Mesenchymal stem cell (in vitro differentiated cells and primary cell): ENCODE data around the gene CAT.

Source experiments
- DNase-seq: peaks from one replicate; pipeline ENCODE4 v3.0.0-alpha.2; 2013
- H2AFZ ChIP-seq: one replicate; pipeline ENCODE4 v1.6.1; 2013; ENCODE audit warnings: low read depth, mild to moderate bottlenecking, control low read depth, inconsistent platforms, low read length, moderate library complexity
- H2AK5ac ChIP-seq: 2 replicates; pipeline ENCODE4 v1.6.1; 2013; ENCODE audit warnings: low read length, moderate library complexity, mild to moderate bottlenecking, inconsistent platforms; ENCODE audit not compliant: severe bottlenecking
- H2BK120ac ChIP-seq: one replicate; pipeline ENCODE4 v1.6.1; 2013; ENCODE audit warnings: low read depth, mild to moderate bottlenecking, inconsistent platforms, low read length, moderate library complexity
- H2BK12ac ChIP-seq, 2 experiments: one replicate each; pipeline ENCODE4 v1.6.1; 2013; ENCODE audit warnings: inconsistent platforms in 2 of 2, low read length in 2 of 2, mild to moderate bottlenecking in 2 of 2, moderate library complexity in 2 of 2, control low read depth in 1 of 2
- H2BK15ac ChIP-seq: one replicate; pipeline ENCODE4 v1.6.1; 2013; ENCODE audit warnings: mild to moderate bottlenecking, low read depth, inconsistent platforms; ENCODE audit not compliant: poor library complexity, severe bottlenecking
- H2BK5ac ChIP-seq: 2 replicates; pipeline ENCODE4 v1.6.1; 2013; ENCODE audit warnings: low read depth, mild to moderate bottlenecking, low read length, control low read depth, inconsistent platforms; ENCODE audit not compliant: poor library complexity, severe bottlenecking
- H3K14ac ChIP-seq, 2 experiments: one replicate each; pipeline ENCODE4 v1.6.1; 2013; ENCODE audit warnings: inconsistent platforms in 2 of 2, low read length in 2 of 2, control low read depth in 1 of 2, mild to moderate bottlenecking in 1 of 2, moderate library complexity in 1 of 2
- H3K18ac ChIP-seq, 2 experiments: one replicate each; pipeline ENCODE4 v1.6.1; 2013; ENCODE audit warnings: inconsistent platforms in 2 of 2, low read length in 2 of 2, control low read depth in 1 of 2, low read depth in 1 of 2, mild to moderate bottlenecking in 1 of 2
- H3K23ac ChIP-seq, 2 experiments: one replicate each; pipeline ENCODE4 v1.6.1; 2013; ENCODE audit warnings: inconsistent platforms in 2 of 2, low read length in 2 of 2, mild to moderate bottlenecking in 2 of 2, moderate library complexity in 2 of 2, control low read depth in 1 of 2
- H3K27ac ChIP-seq: 2 replicates; pipeline ENCODE4 v1.5.1; 2013; ENCODE audit warnings: mild to moderate bottlenecking, moderate library complexity, low read length, control low read depth, inconsistent platforms; ENCODE audit not compliant: poor library complexity, severe bottlenecking
- H3K27me3 ChIP-seq, 2 experiments: 2 replicates each; pipeline versions ENCODE4 v1.6.1 to v1.7.0; 2013; ENCODE audit warnings: low read length in 2 of 2, mild to moderate bottlenecking in 2 of 2, moderate library complexity in 2 of 2, control low read depth in 1 of 2, inconsistent platforms in 1 of 2; ENCODE audit not compliant: control insufficient read depth in 1 of 2, insufficient read depth in 1 of 2
- H3K36me3 ChIP-seq, 2 experiments: 2 replicates each; pipeline versions ENCODE4 v1.6.1 to v1.7.0; 2013; ENCODE audit warnings: low read length in 2 of 2, control low read depth in 1 of 2, inconsistent platforms in 1 of 2, low read depth in 1 of 2, mild to moderate bottlenecking in 1 of 2; ENCODE audit not compliant: insufficient read depth in 2 of 2, control insufficient read depth in 1 of 2
- H3K4ac ChIP-seq, 2 experiments: one replicate each; pipeline ENCODE4 v1.6.1; 2013; ENCODE audit warnings: inconsistent platforms in 2 of 2, low read length in 2 of 2, mild to moderate bottlenecking in 2 of 2, moderate library complexity in 2 of 2, control low read depth in 1 of 2, low read depth in 1 of 2
- H3K4me1 ChIP-seq: 2 replicates; pipeline ENCODE4 v1.6.1; 2013; ENCODE audit warnings: low read depth, low read length, control low read depth; ENCODE audit not compliant: control insufficient read depth, insufficient read depth
- H3K4me2 ChIP-seq: 2 replicates; pipeline ENCODE4 v1.6.1; 2013; ENCODE audit warnings: low read length, mild to moderate bottlenecking, inconsistent platforms; ENCODE audit not compliant: poor library complexity, severe bottlenecking
- H3K4me3 ChIP-seq, 2 experiments: 2 replicates each; pipeline versions ENCODE4 v1.5.1 to v1.7.0; 2013; ENCODE audit warnings: low read length in 2 of 2, mild to moderate bottlenecking in 2 of 2, control low read depth in 1 of 2, low read depth in 1 of 2; ENCODE audit not compliant: insufficient read depth in 1 of 2
- H3K79me1 ChIP-seq: replicated peaks from 2 replicates; pipeline ENCODE4 v1.6.1; 2013; ENCODE audit warnings: mild to moderate bottlenecking, control low read depth, low read length, inconsistent platforms; ENCODE audit not compliant: poor library complexity, severe bottlenecking
- H3K9ac ChIP-seq: 2 replicates; pipeline ENCODE4 v1.7.0; 2013; ENCODE audit warnings: mild to moderate bottlenecking, low read length, moderate library complexity
- H3K9me3 ChIP-seq: 2 replicates; pipeline ENCODE4 v1.7.0; 2013; ENCODE audit warnings: mild to moderate bottlenecking, low read length; ENCODE audit not compliant: control insufficient read depth
- H4K8ac ChIP-seq: one replicate; pipeline ENCODE4 v1.6.1; 2013; ENCODE audit warnings: inconsistent platforms, mild to moderate bottlenecking, low read length, moderate library complexity
- H4K91ac ChIP-seq: one replicate; pipeline ENCODE4 v1.6.1; 2013; ENCODE audit warnings: mild to moderate bottlenecking, low read length, inconsistent platforms
- WGBS: methylation state at CpG from one replicate; pipeline ENCODE4 v1.1.7; 2013; ENCODE audit warnings: mixed read lengths; 5-methylcytosine and 5-hydroxymethylcytosine counted together

CAT gene

DNA sequence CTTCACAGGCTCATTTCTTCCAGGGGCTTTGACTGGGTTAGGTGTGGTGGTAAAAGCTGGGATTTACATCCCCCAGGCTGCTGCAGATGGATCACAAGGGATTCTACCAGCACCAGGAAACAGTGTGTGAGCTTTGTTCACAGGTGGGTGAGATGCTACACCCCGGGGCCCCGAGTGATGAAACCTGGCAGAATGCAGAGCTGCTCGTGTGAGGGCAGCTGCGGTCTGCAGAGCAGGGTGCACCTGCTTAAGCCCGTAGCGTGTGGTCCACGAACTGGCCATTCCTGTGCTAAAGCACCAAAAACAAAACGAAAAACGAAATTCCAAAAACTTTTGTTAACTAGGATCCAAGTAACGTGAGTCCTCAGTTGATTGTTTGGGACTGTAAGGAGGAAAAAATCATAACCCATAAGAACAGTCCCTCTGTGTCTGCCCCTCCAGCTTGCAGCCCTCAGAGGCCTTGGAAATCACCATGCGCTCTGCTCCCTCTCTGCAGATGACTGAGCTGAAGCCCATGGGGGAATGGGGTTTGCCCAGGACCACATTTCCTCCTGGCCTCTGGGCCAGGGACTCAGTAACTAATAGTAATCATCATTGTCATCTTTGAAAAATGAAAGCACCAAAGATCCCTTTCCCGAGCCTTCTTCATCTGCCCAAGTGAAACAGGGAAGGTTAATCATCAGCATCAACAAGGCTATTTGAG lies 50.3 kb downstream of the CAT start:
- no peak overlapping the region for H2BK120ac ChIP-seq
- no peaks in the 10 kb centered on the region for H3K4me1 ChIP-seq
- H2BK5ac ChIP-seq = no peak overlapping the region
- no peaks in the 10 kb centered on the region for H3K9me3 ChIP-seq
- H3K4me3 ChIP-seq = no peak overlapping the region
- no peak overlapping the region for H4K8ac ChIP-seq
- no peak overlapping the region for H4K91ac ChIP-seq
- H3K14ac ChIP-seq = no peak overlapping the region
- H2BK12ac ChIP-seq = no peak overlapping the region
- H3K36me3 ChIP-seq = no peaks in the 10 kb centered on the region
- H2AFZ ChIP-seq = no peak overlapping the region
- H2AK5ac ChIP-seq = no peak overlapping the region
- DNase-seq = no peak
- no peak overlapping the region for H3K4me2 ChIP-seq
- H3K23ac ChIP-seq = no peak overlapping the region
- H3K18ac ChIP-seq = no peak overlapping the region
- no peak overlapping the region for H3K4ac ChIP-seq
- 82% methylated on average over 9 of the region's 12 CpGs for WGBS
- H3K79me1 ChIP-seq = no peaks in the 10 kb centered on the region
- no peak overlapping the region for H3K27ac ChIP-seq
- H3K9ac ChIP-seq = no peak overlapping the region
- no peak overlapping the region for H2BK15ac ChIP-seq
- H3K27me3 ChIP-seq = peaks cover 12 to 22% of the 10 kb centered on the region in 2 experiments

DNA sequence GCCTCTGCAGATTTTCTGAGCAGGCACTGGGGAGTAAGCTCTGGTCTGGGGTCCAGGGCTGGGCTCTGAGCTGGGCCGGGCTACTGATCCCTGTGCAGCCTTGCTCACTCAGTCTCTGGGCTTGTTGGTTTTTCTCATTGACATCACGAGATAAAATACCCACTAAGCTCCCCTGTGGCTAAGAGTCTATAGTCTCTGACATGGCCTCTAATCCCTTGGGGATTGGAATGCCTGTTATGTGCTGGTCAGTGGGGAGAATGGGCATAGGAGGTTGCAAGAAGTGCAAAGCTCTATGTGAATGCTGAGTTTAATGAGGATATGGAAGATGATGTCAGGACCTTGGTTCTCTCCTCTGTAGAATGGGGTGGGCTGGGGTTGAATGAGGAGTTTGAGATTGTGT lies 51.6 kb downstream of the CAT start:
- no peak overlapping the region for H2BK5ac ChIP-seq
- no peaks in the 10 kb centered on the region for H3K36me3 ChIP-seq
- no peak overlapping the region for H4K8ac ChIP-seq
- H2AFZ ChIP-seq = no peak overlapping the region
- no peaks in the 10 kb centered on the region for H3K4me1 ChIP-seq
- no peak overlapping the region for H3K27ac ChIP-seq
- H3K18ac ChIP-seq = no peak overlapping the region
- no peak overlapping the region for H2BK120ac ChIP-seq
- H3K79me1 ChIP-seq = no peaks in the 10 kb centered on the region
- no peak overlapping the region for H2BK15ac ChIP-seq
- no peak overlapping the region for H3K4ac ChIP-seq
- no peaks in the 10 kb centered on the region for H3K9me3 ChIP-seq
- DNase-seq = no peak
- H3K9ac ChIP-seq = no peak overlapping the region
- H2AK5ac ChIP-seq = no peak overlapping the region
- H3K4me3 ChIP-seq = no peak overlapping the region
- H4K91ac ChIP-seq = no peak overlapping the region
- WGBS = 80% methylated on average over 1 of the region's 2 CpGs
- peaks cover 19 to 33% of the 10 kb centered on the region in 2 experiments for H3K27me3 ChIP-seq
- H3K4me2 ChIP-seq = no peak overlapping the region
- no peak overlapping the region for H2BK12ac ChIP-seq
- H3K23ac ChIP-seq = no peak overlapping the region
- H3K14ac ChIP-seq = no peak overlapping the region

DNA sequence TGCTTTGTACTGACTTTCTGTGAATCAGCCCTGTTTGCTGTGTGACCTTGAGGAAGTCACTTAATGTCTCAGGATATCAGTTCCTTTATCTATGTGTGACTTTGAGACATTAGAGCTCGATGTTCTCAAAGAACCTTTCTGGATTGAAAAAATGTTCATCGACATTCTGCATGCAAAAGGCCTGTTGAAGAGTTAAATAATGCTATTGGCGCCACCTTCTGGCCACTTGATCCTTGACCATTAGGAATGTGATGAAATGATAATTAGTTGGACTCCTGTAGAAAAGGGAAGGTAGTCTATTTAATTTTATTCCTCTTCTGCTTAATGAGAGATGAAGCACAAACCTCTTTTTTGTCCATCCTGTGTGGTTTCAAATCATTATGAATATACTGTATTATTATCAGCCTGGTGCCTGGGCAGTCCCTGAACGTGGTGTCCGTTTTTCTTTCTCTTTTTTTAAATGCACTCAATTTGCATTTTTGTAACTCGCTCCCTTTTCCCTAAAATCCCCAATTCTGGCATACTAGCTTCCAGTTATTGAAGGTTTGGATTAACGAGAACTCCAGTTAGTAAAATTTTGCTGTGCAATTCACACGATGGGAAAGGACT lies 54.2 kb downstream of the CAT start:
- Histone ChIP-seq H3K18ac (no peak overlapping the region), H2BK15ac (no peak overlapping the region), H3K27ac (no peak overlapping the region), H4K91ac (no peak overlapping the region), H2AFZ (no peak overlapping the region), H3K23ac (no peak overlapping the region), H2BK12ac (no peak overlapping the region), H2AK5ac (no peak overlapping the region), H3K36me3 (no peaks in the 10 kb centered on the region), H3K4me2 (no peak overlapping the region), H3K27me3 (peaks cover 16 to 32% of the 10 kb centered on the region in 2 experiments), H3K14ac (no peak overlapping the region), H4K8ac (no peak overlapping the region), H2BK120ac (no peak overlapping the region), H3K9ac (peak overlapping the region; percentile 38), H2BK5ac (no peak overlapping the region), H3K9me3 (no peaks in the 10 kb centered on the region), H3K79me1 (no peaks in the 10 kb centered on the region), H3K4me1 (peaks cover 1% of the 10 kb centered on the region), H3K4me3 (no peak overlapping the region), H3K4ac (no peak overlapping the region)
- 53% methylated on average over 8 of the region's 8 CpGs for WGBS
- DNase-seq = peak; percentile 59

DNA sequence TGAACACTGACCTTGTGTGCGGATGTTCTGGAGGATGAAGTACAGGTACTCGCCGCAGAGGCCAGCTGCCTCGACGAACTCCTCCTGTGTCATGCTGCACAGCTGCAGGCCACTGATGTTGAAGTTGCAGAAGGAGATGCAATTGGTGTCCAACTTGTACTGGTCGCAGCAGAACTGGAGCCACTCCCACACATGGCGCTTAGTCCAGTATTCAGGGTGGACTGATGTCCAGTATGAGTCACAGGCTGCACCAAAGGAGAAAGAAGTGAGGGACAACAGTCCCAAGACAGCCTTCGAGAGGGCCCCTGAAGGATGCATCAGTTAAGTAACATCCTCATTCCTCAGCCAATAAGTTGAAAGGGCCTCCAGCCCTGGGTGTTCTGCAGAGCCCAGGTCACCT lies 54.7 kb downstream of the CAT start:
- H4K8ac ChIP-seq = no peak overlapping the region
- peaks cover 16 to 26% of the 10 kb centered on the region in 2 experiments for H3K27me3 ChIP-seq
- no peak overlapping the region for H2BK5ac ChIP-seq
- H3K9me3 ChIP-seq = no peaks in the 10 kb centered on the region
- no peak overlapping the region for H2BK12ac ChIP-seq
- H2AFZ ChIP-seq = no peak overlapping the region
- H4K91ac ChIP-seq = no peak overlapping the region
- H2AK5ac ChIP-seq = no peak overlapping the region
- H3K23ac ChIP-seq = no peak overlapping the region
- peaks cover 1% of the 10 kb centered on the region for H3K4me1 ChIP-seq
- H3K4me3 ChIP-seq = no peak overlapping the region
- no peak overlapping the region for H2BK120ac ChIP-seq
- H3K14ac ChIP-seq = no peak overlapping the region
- no peak for DNase-seq
- H3K4ac ChIP-seq = no peak overlapping the region
- no peak overlapping the region for H3K9ac ChIP-seq
- H3K36me3 ChIP-seq = no peaks in the 10 kb centered on the region
- no peak overlapping the region for H3K18ac ChIP-seq
- H3K4me2 ChIP-seq = no peak overlapping the region
- H3K79me1 ChIP-seq = no peaks in the 10 kb centered on the region
- H3K27ac ChIP-seq = no peak overlapping the region
- H2BK15ac ChIP-seq = no peak overlapping the region
- 84% methylated on average over 8 of the region's 8 CpGs for WGBS
